ENCODE data around the gene ADAMTS2.

Gene ADAMTS2

GRCh38 chr5:179343719-179344430 lies 1.4 kb downstream of the ADAMTS2 start:
- DNase-seq (ENCODE audit: low spot score) = no peak

GRCh38 chr5:179343021-179343718 lies 2.1 kb downstream of the ADAMTS2 start:
- no peak for DNase-seq (ENCODE audit: low spot score)

GRCh38 chr5:179342577-179342976 lies 2.7 kb downstream of the ADAMTS2 start:
- no peak for DNase-seq (ENCODE audit: low spot score)

- no peak for DNase-seq (ENCODE audit: low spot score)
Measured at GRCh38 chr5:179340465-179340864, 4.8 kb downstream of the ADAMTS2 start.

- no peak for DNase-seq (ENCODE audit: low spot score)
Measured at GRCh38 chr5:179339996-179340395, 5.3 kb downstream of the ADAMTS2 start.

- DNase-seq (ENCODE audit: low spot score) = no peak
Measured at GRCh38 chr5:179339081-179339480, 6.2 kb downstream of the ADAMTS2 start.

GRCh38 chr5:179337796-179338676 lies 7.2 kb downstream of the ADAMTS2 start:
- no peak for DNase-seq (ENCODE audit: low spot score)

- DNase-seq (ENCODE audit: low spot score) = no peak
Measured at GRCh38 chr5:179336871-179337795, 8.1 kb downstream of the ADAMTS2 start.

- DNase-seq (ENCODE audit: low spot score) = no peak
Measured at GRCh38 chr5:179336126-179336870, 9.0 kb downstream of the ADAMTS2 start.

GRCh38 chr5:179333796-179334761 lies 11.2 kb downstream of the ADAMTS2 start:
- no peak for DNase-seq (ENCODE audit: low spot score)

GRCh38 chr5:179332741-179333290 lies 12.4 kb downstream of the ADAMTS2 start:
- DNase-seq (ENCODE audit: low spot score) = no peak

- no peak for DNase-seq (ENCODE audit: low spot score)
Measured at GRCh38 chr5:179331591-179332375, 13.5 kb downstream of the ADAMTS2 start.

- DNase-seq (ENCODE audit: low spot score) = no peak
Measured at GRCh38 chr5:179330186-179330900, 14.9 kb downstream of the ADAMTS2 start.

GRCh38 chr5:179328291-179328690 lies 17.0 kb downstream of the ADAMTS2 start:
- DNase-seq (ENCODE audit: low spot score) = no peak

GRCh38 chr5:179327021-179327735 lies 18.1 kb downstream of the ADAMTS2 start:
- no peak for DNase-seq (ENCODE audit: low spot score)

- DNase-seq (ENCODE audit: low spot score) = no peak
Measured at GRCh38 chr5:179326122-179326927, 18.9 kb downstream of the ADAMTS2 start.
